CD14-positive monocyte (primary cell): ENCODE measurements around the gene DET1. TPM values are rescaled to one million over a fixed set of nuclear protein-coding genes. Genes with fewer than 3 reads are reported as not detected.

Experiments used
- DNase-seq, 3 donors: peaks; one replicate each; pipeline ENCODE4 v3.0.0-alpha.2; 2011 to 2022
- H2AFZ ChIP-seq: 2 replicates; pipeline ENCODE4 v1.6.0; 2012; ENCODE audit warnings: mild to moderate bottlenecking, low read depth, low read length, inconsistent platforms; ENCODE audit not compliant: insufficient read depth, poor library complexity, severe bottlenecking
- H3K27ac ChIP-seq, 2 donors: 1 replicate in 1 of 2; 2 replicates in 1 of 2; pipeline ENCODE4 v1.5.1; 2012 to 2013; ENCODE audit warnings: low read length in 2 of 2, control low read depth in 1 of 2, inconsistent platforms in 1 of 2, low read depth in 1 of 2, mild to moderate bottlenecking in 1 of 2
- H3K27me3 ChIP-seq, 2 donors: one replicate each; pipeline versions ENCODE4 v1.6.0 to v1.6.1; 2011 to 2013; ENCODE audit warnings: low read length in 2 of 2; ENCODE audit not compliant: control insufficient read depth in 2 of 2, insufficient read depth in 2 of 2
- H3K36me3 ChIP-seq, 2 donors: replicated peaks in 1 of 2; 1 replicate in 1 of 2; 2 replicates in 1 of 2; pipeline versions ENCODE4 v1.5.1 to v1.6.1; 2012 to 2013; ENCODE audit warnings: low read length in 2 of 2, control low read depth in 1 of 2, inconsistent platforms in 1 of 2, mild to moderate bottlenecking in 1 of 2; ENCODE audit not compliant: insufficient read depth in 2 of 2, control insufficient read depth in 1 of 2
- H3K4me1 ChIP-seq, 2 donors: 1 replicate in 1 of 2; 2 replicates in 1 of 2; pipeline versions ENCODE4 v1.5.1 to v1.6.1; 2012 to 2013; ENCODE audit warnings: low read length in 2 of 2, control low read depth in 1 of 2, inconsistent platforms in 1 of 2, mild to moderate bottlenecking in 1 of 2, moderate library complexity in 1 of 2; ENCODE audit not compliant: insufficient read depth in 2 of 2, control insufficient read depth in 1 of 2
- H3K4me2 ChIP-seq: replicated peaks from 2 replicates; pipeline ENCODE3; 2012; ENCODE audit warnings: low read length, moderate library complexity, mild to moderate bottlenecking; ENCODE audit not compliant: poor library complexity, severe bottlenecking; ENCODE audit errors: extremely low read depth
- H3K4me3 ChIP-seq, 3 experiments: fragments of 200-600 bp in 1 of 3; sonication (generic) in 1 of 3; replicated peaks in 1 of 3; 1 replicate in 2 of 3; 2 replicates in 1 of 3; pipeline ENCODE4 v1.5.1; 2011 to 2013; ENCODE audit warnings: low read length in 3 of 3, mild to moderate bottlenecking in 3 of 3, control low read depth in 2 of 3, low read depth in 2 of 3, inconsistent platforms in 1 of 3, moderate library complexity in 1 of 3
- H3K79me2 ChIP-seq: 2 replicates; pipeline ENCODE4 v1.6.0; 2012; ENCODE audit warnings: mild to moderate bottlenecking, control low read depth, inconsistent platforms, low read length, moderate library complexity; ENCODE audit not compliant: insufficient read depth
- H3K9ac ChIP-seq: 2 replicates; pipeline ENCODE4 v1.6.0; 2017; ENCODE audit warnings: low read length, mild to moderate bottlenecking; ENCODE audit not compliant: insufficient read depth, poor library complexity, severe bottlenecking
- H3K9me3 ChIP-seq, 2 donors: replicated peaks in 1 of 2; 1 replicate in 1 of 2; 2 replicates in 1 of 2; pipeline versions ENCODE4 v1.5.1 to v1.6.1; 2012 to 2013; ENCODE audit warnings: low read length in 2 of 2, control low read depth in 1 of 2; ENCODE audit not compliant: control insufficient read depth in 1 of 2, insufficient read depth in 1 of 2
- H4K20me1 ChIP-seq: 2 replicates; pipeline ENCODE4 v1.6.0; 2012; ENCODE audit warnings: mild to moderate bottlenecking, low read length, control low read depth, moderate library complexity; ENCODE audit not compliant: insufficient read depth
- H3K27ac Mint-ChIP-seq, 7 donors: one replicate each; pipeline ENCODE4 v1.8.0; 2020; ENCODE audit warnings: mild to moderate bottlenecking in 7 of 7, mixed read lengths in 7 of 7, moderate library complexity in 6 of 7, inconsistent platforms in 2 of 7
- H3K27me3 Mint-ChIP-seq, 3 donors: one replicate each; pipeline ENCODE4 v1.8.0; 2021 to 2022; ENCODE audit warnings: low read depth in 3 of 3, mild to moderate bottlenecking in 3 of 3, mixed read lengths in 3 of 3, moderate library complexity in 3 of 3, inconsistent platforms in 1 of 3
- H3K36me3 Mint-ChIP-seq, 2 donors: one replicate each; pipeline ENCODE4 v1.8.0; 2020; ENCODE audit warnings: mixed read lengths in 2 of 2, inconsistent platforms in 1 of 2, mild to moderate bottlenecking in 1 of 2
- H3K4me1 Mint-ChIP-seq: one replicate; pipeline ENCODE4 v1.8.0; 2020; ENCODE audit warnings: mild to moderate bottlenecking, mixed read lengths
- H3K4me3 Mint-ChIP-seq, 2 donors: one replicate each; pipeline ENCODE4 v1.8.0; 2020; ENCODE audit warnings: mild to moderate bottlenecking in 2 of 2, mixed read lengths in 2 of 2, moderate library complexity in 1 of 2
- H3K9me3 Mint-ChIP-seq, 7 donors: one replicate each; pipeline ENCODE4 v1.8.0; 2020 to 2022; ENCODE audit warnings: mixed read lengths in 7 of 7, mild to moderate bottlenecking in 6 of 7, moderate library complexity in 6 of 7, inconsistent platforms in 2 of 7
- WGBS: methylation state at CpG from one replicate; pipeline ENCODE4 v1.1.5; 2013; ENCODE audit warnings: missing lambda C conversion rate; ENCODE audit not compliant: insufficient coverage; 5-methylcytosine and 5-hydroxymethylcytosine counted together
- intact Hi-C, 2 donors: fragments of 100-400 bp; cut with micrococcal nuclease; formaldehyde crosslinking; loops; one replicate each; pipeline versions ENCODE4 v1.15.0 to v1.15.1; 2023
- polyA plus RNA-seq, 3 donors: library from polyadenylated mRNA; depleted of rRNA in 1 of 3; unstranded in 2 of 3; stranded (reverse) in 1 of 3; fragments of 300-500 nt in 2 of 3; fragments of >200 nt in 1 of 3; fragmentation: Illumina TruSeq in 2 of 3; gene quantifications; 1 replicate in 2 of 3; 2 replicates in 1 of 3; pipeline ENCODE4 v1.2.3, GENCODE V29; 2012 to 2021
- TF ChIP-seq, protein P1 (sequence below): fragments of 200-600 bp; IDR thresholded peaks from one replicate; pipeline ENCODE4 v1.8.0; 2022; ENCODE audit warnings: antibody characterized with exemption, mild to moderate bottlenecking

DET1 gene
- polyA plus RNA-seq, 3 donors, result 0.88 to 3.4 (median 1.8) TPM

DNA sequence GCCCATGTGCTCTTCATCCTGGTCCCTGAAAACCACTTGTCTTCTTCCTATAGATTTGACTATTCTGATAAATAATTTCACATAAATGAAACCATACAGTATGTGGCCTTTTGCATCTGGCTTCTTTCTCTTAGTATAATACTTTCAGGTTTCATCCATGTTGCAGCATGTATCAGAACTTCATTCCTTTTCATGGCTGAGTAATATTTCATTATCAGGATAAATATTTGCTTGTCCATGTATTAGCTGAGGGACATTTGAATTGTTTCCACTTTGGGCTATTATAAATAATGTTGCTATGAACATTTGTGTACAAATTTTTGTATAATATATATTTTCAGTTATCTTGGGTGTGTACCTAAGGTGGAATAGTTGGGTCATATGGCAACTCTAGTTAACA lies 44.9 kb upstream of the DET1 start:
- H3K36me3 Mint-ChIP-seq, result no peaks in the 10 kb centered on the region
- intact Hi-C loops, result no loop called here
- peaks cover 2 to 3% of the 10 kb centered on the region in 2 donors for H3K27me3 ChIP-seq
- no peaks in the 10 kb centered on the region for H3K4me1 ChIP-seq
- no peaks in the 10 kb centered on the region for H3K9me3 ChIP-seq
- no peak overlapping the region for H3K9ac ChIP-seq
- no peaks in the 10 kb centered on the region for H3K4me1 Mint-ChIP-seq
- H3K4me3 ChIP-seq, result no peak overlapping the region
- no peak overlapping the region for H3K4me3 Mint-ChIP-seq
- no peaks in the 10 kb centered on the region for H3K36me3 ChIP-seq
- H4K20me1 ChIP-seq, result no peaks in the 10 kb centered on the region
- no peak overlapping the region for H3K4me2 ChIP-seq
- DNase-seq, result no peak
- H3K27me3 Mint-ChIP-seq, result peaks cover 0 to 14% (median 1%) of the 10 kb centered on the region in 3 donors
- no peak overlapping the region for H3K27ac Mint-ChIP-seq
- H3K79me2 ChIP-seq, result no peaks in the 10 kb centered on the region
- no peaks in the 10 kb centered on the region for H3K9me3 Mint-ChIP-seq
- no peak overlapping the region for H3K27ac ChIP-seq
- TF ChIP-seq, protein P1, sequence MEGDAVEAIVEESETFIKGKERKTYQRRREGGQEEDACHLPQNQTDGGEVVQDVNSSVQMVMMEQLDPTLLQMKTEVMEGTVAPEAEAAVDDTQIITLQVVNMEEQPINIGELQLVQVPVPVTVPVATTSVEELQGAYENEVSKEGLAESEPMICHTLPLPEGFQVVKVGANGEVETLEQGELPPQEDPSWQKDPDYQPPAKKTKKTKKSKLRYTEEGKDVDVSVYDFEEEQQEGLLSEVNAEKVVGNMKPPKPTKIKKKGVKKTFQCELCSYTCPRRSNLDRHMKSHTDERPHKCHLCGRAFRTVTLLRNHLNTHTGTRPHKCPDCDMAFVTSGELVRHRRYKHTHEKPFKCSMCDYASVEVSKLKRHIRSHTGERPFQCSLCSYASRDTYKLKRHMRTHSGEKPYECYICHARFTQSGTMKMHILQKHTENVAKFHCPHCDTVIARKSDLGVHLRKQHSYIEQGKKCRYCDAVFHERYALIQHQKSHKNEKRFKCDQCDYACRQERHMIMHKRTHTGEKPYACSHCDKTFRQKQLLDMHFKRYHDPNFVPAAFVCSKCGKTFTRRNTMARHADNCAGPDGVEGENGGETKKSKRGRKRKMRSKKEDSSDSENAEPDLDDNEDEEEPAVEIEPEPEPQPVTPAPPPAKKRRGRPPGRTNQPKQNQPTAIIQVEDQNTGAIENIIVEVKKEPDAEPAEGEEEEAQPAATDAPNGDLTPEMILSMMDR, result no peak
- H2AFZ ChIP-seq, result no peak overlapping the region

DNA sequence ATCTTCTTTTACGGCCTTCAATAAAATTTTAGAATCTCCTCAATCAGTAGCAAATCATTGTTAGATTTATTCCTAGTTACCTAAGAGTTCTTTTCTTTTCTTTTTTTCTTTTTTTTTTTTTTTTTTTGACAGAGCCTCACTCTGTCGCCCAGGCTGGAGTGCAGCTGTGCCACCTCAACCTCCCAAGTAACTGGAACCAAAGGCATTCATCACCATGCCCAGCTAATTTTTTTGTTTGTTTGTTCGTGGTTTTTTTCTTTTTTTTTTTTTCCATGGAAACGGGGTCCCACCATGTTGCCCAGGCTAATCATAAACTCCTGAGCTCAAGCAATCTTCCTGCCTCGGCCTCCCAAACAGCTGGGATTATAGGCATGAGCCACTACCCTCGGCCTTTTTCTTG lies 44.3 kb upstream of the DET1 start:
- H3K4me3 Mint-ChIP-seq, result no peak overlapping the region
- Histone ChIP-seq H3K27ac (no peak overlapping the region), H3K4me2 (no peak overlapping the region), H3K36me3 (no peaks in the 10 kb centered on the region), H3K4me3 (no peak overlapping the region), H3K27me3 (peaks cover 2 to 3% of the 10 kb centered on the region in 2 donors), H3K9ac (no peak overlapping the region), H4K20me1 (no peaks in the 10 kb centered on the region), H3K9me3 (no peaks in the 10 kb centered on the region), H3K4me1 (no peaks in the 10 kb centered on the region), H3K79me2 (no peaks in the 10 kb centered on the region), H2AFZ (no peak overlapping the region)
- no peak for DNase-seq
- no peak overlapping the region for H3K27ac Mint-ChIP-seq
- TF ChIP-seq, protein P1, result no peak
- intact Hi-C loops, result no loop called here
- H3K36me3 Mint-ChIP-seq, result no peaks in the 10 kb centered on the region
- no peaks in the 10 kb centered on the region for H3K9me3 Mint-ChIP-seq
- H3K4me1 Mint-ChIP-seq, result no peaks in the 10 kb centered on the region
- H3K27me3 Mint-ChIP-seq, result peaks cover 0 to 14% (median under 1%) of the 10 kb centered on the region in 3 donors
- 81% methylated on average over 3 of the region's 6 CpGs for WGBS
